IPS DF 6.9 (cell line): ENCODE measurements around the gene RASSF10.

Source experiments
- DNase-seq: peaks from one replicate; pipeline ENCODE4 v3.0.0-alpha.2; 2013; ENCODE audit warnings: low read depth, low spot score
- H3K27ac ChIP-seq: one replicate; pipeline ENCODE4 v1.5.1; 2013; ENCODE audit warnings: low read length, control low read depth
- H3K27me3 ChIP-seq: 2 replicates; pipeline ENCODE4 v1.6.1; 2013; ENCODE audit warnings: mild to moderate bottlenecking, low read length; ENCODE audit not compliant: control insufficient read depth, insufficient read depth
- H3K36me3 ChIP-seq: 2 replicates; pipeline ENCODE4 v1.6.1; 2013; ENCODE audit warnings: low read length; ENCODE audit not compliant: control insufficient read depth, insufficient read depth
- H3K4me1 ChIP-seq: 2 replicates; pipeline ENCODE4 v1.6.1; 2013; ENCODE audit warnings: low read length; ENCODE audit not compliant: control insufficient read depth, insufficient read depth
- H3K4me3 ChIP-seq: 2 replicates; pipeline ENCODE4 v1.5.1; 2013; ENCODE audit warnings: mild to moderate bottlenecking, low read length
- H3K9me3 ChIP-seq: 2 replicates; pipeline ENCODE4 v1.6.1; 2013; ENCODE audit warnings: low read length, inconsistent platforms; ENCODE audit not compliant: control insufficient read depth, insufficient read depth
- WGBS: extraction: QIAGEN DNeasy Blood & Tissue Kit; methylation state at CpG from one replicate; pipeline ENCODE4 v1.1.7; 2013; ENCODE audit warnings: mixed read lengths, missing lambda C conversion rate; ENCODE audit not compliant: insufficient read length, insufficient coverage; 5-methylcytosine and 5-hydroxymethylcytosine counted together

RASSF10 gene

DNA sequence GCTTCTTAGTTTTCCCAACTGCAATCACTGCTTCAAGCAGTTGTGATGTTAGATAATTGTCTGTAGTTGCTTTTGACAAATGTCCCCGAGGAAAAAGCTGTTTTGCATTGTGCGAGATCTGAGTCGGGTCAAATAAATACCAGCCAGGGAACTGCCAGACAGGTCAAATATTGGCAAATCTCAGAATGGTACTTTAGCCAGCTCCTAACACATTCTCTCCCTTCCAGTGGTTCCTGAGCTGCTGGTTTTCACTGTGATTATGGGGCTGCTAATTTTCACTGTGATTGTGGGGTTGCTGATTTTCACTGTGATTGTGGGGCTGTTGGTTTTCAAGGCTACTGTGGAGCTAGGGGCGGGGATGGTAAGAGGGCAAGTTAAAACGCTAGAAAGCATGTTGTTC lies 14.3 kb downstream of the RASSF10 start:
- H3K27ac ChIP-seq = no peak overlapping the region
- H3K9me3 ChIP-seq = no peaks in the 10 kb centered on the region
- no peaks in the 10 kb centered on the region for H3K36me3 ChIP-seq
- DNase-seq = no peak
- WGBS = no CpG with 5 or more reads among the region's 5 CpGs
- no peak overlapping the region for H3K4me3 ChIP-seq
- no peaks in the 10 kb centered on the region for H3K4me1 ChIP-seq
- H3K27me3 ChIP-seq = no peaks in the 10 kb centered on the region

DNA sequence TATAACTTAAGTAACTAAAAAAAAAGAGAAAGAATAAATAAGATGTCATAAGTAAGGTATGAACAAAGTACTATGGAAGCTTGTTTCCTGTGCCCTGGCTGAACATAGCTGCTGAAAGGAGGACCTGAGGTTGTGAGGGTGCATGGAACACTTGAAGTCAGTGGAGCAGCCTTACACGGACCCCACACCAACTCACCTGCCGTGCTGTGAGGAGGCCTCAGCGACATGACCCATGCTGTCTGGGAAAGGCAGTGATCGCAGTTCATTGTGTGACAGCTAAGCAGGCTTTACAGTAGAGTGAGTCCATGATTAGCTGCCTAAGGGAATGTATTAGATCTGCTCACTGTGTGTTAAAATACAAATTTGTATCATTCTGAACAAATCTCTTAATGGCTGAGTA lies 17.6 kb downstream of the RASSF10 start:
- Histone ChIP-seq H3K27me3 (no peaks in the 10 kb centered on the region), H3K9me3 (no peaks in the 10 kb centered on the region)
- no CpG with 5 or more reads among the region's 4 CpGs for WGBS

DNA sequence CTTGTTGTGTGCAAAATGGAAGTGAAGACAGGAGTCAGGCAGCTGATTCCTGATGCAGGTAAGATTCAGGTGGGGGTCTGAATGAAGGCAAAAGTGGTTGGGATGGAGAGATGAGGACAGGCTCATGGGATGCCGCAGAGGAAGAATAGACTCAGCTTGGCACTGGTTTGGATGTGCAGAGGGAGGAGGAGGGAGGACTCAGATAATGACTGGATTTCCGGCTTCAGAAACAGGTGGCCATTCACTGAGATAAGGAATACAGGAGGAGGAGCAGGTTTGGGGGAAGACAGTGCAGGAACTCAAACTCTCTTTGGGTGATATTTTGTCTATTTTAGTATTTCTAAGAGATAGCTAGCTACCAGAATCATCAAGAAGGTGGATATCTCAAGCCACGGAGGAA lies 19.2 kb downstream of the RASSF10 start:
- DNase-seq = no peak
- Histone ChIP-seq H3K9me3 (no peaks in the 10 kb centered on the region), H3K4me1 (no peaks in the 10 kb centered on the region), H3K27ac (no peak overlapping the region), H3K27me3 (no peaks in the 10 kb centered on the region), H3K36me3 (no peaks in the 10 kb centered on the region), H3K4me3 (no peak overlapping the region)
- WGBS = no CpG with 5 or more reads among the region's 3 CpGs

More for the DNA sequence above, 17.6 kb downstream of the RASSF10 start:
- no peaks in the 10 kb centered on the region for H3K4me1 ChIP-seq
- H3K4me3 ChIP-seq = no peak overlapping the region
- no peak for DNase-seq
- H3K27ac ChIP-seq = no peak overlapping the region
- no peaks in the 10 kb centered on the region for H3K36me3 ChIP-seq

DNA sequence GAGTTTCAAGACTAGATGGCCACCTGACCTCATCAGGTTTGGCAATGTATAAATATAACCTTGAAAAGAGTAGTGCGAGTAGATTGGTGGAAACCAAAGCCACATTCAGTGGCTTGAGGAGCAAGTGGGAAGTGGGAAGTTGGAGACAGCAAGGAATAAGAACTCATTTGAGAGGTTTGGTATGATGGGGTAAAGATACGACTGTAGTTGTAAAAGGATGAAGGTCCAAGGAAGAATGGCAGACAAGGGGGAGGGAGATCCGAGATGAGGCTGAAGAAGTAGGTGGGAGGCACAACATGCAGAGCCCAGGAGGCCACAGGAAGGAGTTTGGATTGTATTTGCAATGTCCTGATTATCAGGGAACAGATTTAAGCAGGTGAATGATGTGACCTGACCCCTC lies 20.8 kb downstream of the RASSF10 start:
- Histone ChIP-seq H3K36me3 (no peaks in the 10 kb centered on the region), H3K27me3 (no peaks in the 10 kb centered on the region), H3K27ac (no peak overlapping the region), H3K4me1 (no peaks in the 10 kb centered on the region), H3K9me3 (no peaks in the 10 kb centered on the region), H3K4me3 (no peak overlapping the region)
- 100% methylated on average over 1 of the region's 3 CpGs for WGBS
- no peak for DNase-seq

DNA sequence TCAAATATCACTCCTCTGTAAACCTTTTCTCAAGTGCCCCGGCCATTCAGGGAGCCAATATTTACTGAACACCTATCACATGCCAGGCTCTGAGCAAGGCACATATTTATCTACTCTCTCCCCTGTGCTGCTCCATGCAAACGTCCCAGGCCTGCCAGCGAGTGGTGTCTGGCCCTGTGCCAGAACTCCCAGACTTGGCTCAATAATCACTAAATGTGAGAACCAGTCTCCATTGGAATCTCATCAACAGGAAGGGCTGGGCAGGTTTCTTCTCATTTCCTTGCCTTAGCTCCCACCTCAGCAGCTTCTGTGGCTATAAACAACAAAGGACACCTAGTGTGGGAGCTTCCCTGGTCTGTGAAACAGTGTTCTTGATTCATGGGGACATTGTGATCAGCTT lies 21.7 kb downstream of the RASSF10 start:
- no peaks in the 10 kb centered on the region for H3K27me3 ChIP-seq
- H3K4me3 ChIP-seq = no peak overlapping the region
- no peaks in the 10 kb centered on the region for H3K9me3 ChIP-seq
- no peak overlapping the region for H3K27ac ChIP-seq
- H3K4me1 ChIP-seq = no peaks in the 10 kb centered on the region
- WGBS = no CpG with 5 or more reads among the region's 3 CpGs
- DNase-seq = no peak
- no peaks in the 10 kb centered on the region for H3K36me3 ChIP-seq

DNA sequence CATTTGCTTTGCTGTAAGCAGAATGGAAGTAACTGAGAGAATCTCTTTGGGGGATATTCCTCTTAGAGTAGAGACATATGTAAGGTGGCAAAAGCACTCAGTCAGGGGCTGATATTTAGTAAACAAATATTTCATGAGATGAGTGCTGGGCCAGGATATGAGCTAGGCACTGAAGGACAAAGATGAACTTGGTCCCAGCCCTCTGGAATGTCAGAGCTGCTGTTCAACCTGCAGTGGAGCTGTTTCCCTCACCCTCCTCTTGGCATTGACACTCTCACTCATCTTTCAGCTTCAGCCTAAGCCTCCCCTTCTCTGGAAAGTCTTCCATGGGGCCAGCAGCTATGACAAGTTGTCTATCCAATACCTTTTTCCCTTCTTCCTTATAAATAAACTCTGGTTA lies 22.2 kb downstream of the RASSF10 start:
- Histone ChIP-seq H3K4me3 (no peak overlapping the region), H3K9me3 (no peaks in the 10 kb centered on the region), H3K4me1 (no peaks in the 10 kb centered on the region), H3K36me3 (no peaks in the 10 kb centered on the region), H3K27me3 (no peaks in the 10 kb centered on the region), H3K27ac (no peak overlapping the region)
- DNase-seq = no peak

DNA sequence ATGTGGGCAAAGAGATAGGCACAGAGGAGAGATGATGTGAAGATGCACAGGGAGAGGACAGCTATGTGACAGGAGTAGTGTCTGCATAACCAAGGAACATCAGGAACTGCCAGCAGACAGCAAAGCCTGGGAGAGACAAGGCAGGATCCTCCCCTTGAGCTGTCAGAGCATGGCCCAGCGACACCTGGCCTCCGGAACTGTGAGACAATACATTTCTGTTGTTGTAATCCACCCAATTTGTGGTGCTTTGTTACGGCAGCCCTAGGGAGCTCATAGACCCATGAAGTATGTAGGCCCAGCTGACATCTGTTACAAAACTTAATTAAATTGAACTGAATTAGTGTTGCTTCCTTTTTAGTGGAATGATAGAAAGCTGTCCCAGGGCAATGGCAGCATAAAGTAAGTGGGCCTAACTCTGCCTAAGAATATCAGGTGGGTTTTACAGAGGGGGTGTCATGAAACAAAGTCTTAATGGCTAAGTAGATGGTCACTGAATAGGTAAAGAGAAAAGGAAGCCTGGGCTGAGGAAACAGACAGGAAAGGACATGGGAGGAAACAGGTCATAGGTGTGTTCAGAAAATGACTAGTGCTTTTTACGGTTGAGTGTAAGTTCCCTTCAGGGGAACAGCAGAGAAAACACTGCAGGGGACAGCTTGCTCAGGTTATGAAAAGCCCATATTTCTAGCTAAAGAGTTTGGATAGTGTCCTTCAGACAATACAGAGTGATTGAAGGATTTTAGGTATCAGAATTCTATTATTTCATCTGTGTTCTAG lies 24.8 kb downstream of the RASSF10 start:
- H3K4me3 ChIP-seq = no peak overlapping the region
- WGBS = no CpG with 5 or more reads among the region's 4 CpGs
- no peaks in the 10 kb centered on the region for H3K4me1 ChIP-seq
- no peak for DNase-seq
- no peak overlapping the region for H3K27ac ChIP-seq
- no peaks in the 10 kb centered on the region for H3K36me3 ChIP-seq
- no peaks in the 10 kb centered on the region for H3K27me3 ChIP-seq
- H3K9me3 ChIP-seq = no peaks in the 10 kb centered on the region

DNA sequence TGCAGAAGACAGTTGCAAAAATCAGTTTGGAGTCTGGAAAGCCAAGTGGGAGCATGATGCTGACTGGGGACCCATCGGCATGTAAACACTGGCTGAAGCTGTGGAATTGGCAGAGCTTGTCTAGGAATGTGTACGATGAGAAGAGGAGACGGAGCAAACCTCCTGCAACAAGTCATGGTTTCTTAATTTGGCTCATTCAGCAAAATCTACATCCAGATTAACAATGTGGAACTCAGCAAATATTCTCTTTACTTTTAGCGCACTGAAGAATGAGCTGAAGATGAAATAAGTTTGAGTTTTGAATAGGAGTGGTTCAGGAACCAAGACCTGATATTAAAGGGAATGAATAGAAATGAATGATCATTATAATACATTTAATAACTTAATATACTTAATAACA lies 26.6 kb downstream of the RASSF10 start:
- H3K4me1 ChIP-seq = no peaks in the 10 kb centered on the region
- no peaks in the 10 kb centered on the region for H3K27me3 ChIP-seq
- H3K27ac ChIP-seq = no peak overlapping the region
- no peak for DNase-seq
- no peaks in the 10 kb centered on the region for H3K36me3 ChIP-seq
- H3K9me3 ChIP-seq = no peaks in the 10 kb centered on the region
- H3K4me3 ChIP-seq = no peak overlapping the region
- no CpG with 5 or more reads among the region's 4 CpGs for WGBS

DNA sequence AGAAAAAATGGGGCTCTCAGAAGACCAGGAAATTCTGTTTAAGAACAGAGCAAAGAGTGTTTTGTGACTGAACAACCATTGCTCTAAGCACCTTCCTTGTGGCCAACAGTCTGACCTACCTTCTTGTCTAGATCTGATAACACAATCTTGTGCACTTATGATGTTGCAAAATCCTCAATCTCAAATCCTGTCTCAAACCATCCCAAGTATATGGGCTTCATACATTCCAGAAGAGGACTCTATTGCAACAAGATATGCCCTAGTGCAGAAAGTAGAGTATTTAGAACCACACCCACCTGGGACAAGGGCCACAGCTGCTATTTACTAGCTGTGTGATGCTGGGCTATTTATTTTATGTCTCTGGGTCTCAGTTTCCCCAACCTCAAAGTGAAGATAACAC lies 27.1 kb downstream of the RASSF10 start:
- no peak for DNase-seq
- Histone ChIP-seq H3K27ac (no peak overlapping the region), H3K36me3 (no peaks in the 10 kb centered on the region), H3K9me3 (no peaks in the 10 kb centered on the region), H3K27me3 (no peaks in the 10 kb centered on the region), H3K4me1 (no peaks in the 10 kb centered on the region), H3K4me3 (no peak overlapping the region)

DNA sequence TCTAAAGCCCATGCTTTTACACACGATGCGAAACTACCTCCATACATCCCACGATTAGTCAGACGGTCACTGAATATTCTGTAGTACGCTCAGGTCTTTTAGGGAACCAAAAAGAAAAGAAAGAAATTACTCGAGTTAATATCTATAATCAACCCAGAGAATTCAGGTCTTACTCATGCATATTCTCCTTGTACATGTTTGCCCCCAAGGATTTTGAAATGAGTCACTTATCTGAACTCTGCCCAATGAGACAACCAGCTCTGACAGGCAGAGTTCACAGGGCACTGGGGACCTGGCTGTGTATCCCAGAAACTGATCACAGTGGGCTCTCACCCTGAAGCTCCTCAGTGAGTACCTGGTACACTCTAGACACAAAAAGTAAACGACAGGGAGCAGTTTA lies 29.2 kb downstream of the RASSF10 start:
- Histone ChIP-seq H3K9me3 (no peaks in the 10 kb centered on the region), H3K4me1 (no peaks in the 10 kb centered on the region), H3K4me3 (no peak overlapping the region), H3K27ac (no peak overlapping the region), H3K27me3 (no peaks in the 10 kb centered on the region), H3K36me3 (no peaks in the 10 kb centered on the region)
- no CpG with 5 or more reads among the region's 7 CpGs for WGBS
- DNase-seq = no peak

DNA sequence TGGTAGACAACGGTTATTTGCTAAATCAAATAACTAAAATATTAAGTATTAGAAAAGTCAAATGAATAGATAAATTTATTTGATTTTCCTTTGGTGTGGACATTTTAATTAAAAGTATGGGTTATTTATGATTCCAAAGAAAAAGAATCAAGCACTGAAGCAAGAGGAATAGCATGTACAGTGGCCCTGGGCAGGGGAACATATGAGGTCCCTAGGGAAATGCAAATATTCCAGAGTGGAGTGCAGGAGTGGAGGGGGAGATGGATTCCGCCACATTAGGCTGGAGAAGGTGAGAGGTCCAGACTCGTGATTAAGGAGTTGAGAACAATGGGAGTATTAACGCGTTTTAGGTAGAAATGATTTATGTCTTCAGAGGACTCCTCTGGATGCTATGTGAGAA lies 30.0 kb downstream of the RASSF10 start:
- H3K27me3 ChIP-seq = no peaks in the 10 kb centered on the region
- H3K9me3 ChIP-seq = no peaks in the 10 kb centered on the region
- 100% methylated on average over 2 of the region's 5 CpGs for WGBS
- no peaks in the 10 kb centered on the region for H3K36me3 ChIP-seq
- H3K27ac ChIP-seq = no peak overlapping the region
- no peaks in the 10 kb centered on the region for H3K4me1 ChIP-seq
- no peak overlapping the region for H3K4me3 ChIP-seq
- DNase-seq = no peak
